ENCODE measurements around the gene KRTAP16-1.

DNA sequence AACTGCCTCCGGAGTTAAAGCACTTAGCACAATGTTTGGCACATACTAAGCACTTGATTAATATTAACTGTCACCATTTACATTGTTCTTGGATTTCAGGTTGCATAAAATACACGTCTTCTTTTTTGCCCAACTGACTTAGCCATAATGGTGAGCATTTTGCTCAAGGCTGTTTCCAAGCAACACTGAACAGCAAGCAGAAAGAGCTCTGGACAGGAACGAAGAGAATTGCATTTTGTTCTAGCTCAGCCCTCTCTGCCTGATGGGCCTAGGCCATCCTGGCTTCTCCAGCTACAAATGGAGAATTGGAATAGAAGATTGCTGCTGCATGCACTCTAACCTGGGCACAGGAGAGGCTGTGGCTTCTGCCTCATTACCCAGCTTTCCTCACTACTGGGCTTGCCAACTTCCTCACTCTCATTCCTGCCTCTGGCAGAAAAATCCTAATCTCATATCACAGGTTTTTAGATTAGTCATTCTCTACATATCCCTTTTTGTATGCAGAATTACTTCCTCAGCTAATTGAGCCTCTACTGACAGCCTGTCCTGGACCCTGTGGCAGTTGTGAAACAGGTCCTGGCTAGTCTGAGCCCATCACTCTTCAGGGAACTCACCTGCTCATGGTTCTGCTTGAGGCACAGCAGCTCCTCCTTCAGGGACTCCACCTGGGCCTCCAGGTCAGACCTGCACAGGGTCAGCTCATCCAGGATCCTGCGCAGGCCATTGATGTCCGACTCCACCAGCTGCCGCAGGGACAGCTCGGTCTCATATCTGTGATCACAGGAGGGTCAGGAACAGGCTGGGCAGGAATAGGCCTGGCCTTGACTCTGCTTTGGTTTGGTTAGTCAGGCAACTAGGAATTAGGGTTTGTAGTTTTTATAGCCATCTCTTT, 39.0 kb upstream of the KRTAP16-1 start:
- TF ChIP-seq, protein P1, sequence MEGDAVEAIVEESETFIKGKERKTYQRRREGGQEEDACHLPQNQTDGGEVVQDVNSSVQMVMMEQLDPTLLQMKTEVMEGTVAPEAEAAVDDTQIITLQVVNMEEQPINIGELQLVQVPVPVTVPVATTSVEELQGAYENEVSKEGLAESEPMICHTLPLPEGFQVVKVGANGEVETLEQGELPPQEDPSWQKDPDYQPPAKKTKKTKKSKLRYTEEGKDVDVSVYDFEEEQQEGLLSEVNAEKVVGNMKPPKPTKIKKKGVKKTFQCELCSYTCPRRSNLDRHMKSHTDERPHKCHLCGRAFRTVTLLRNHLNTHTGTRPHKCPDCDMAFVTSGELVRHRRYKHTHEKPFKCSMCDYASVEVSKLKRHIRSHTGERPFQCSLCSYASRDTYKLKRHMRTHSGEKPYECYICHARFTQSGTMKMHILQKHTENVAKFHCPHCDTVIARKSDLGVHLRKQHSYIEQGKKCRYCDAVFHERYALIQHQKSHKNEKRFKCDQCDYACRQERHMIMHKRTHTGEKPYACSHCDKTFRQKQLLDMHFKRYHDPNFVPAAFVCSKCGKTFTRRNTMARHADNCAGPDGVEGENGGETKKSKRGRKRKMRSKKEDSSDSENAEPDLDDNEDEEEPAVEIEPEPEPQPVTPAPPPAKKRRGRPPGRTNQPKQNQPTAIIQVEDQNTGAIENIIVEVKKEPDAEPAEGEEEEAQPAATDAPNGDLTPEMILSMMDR (conservative IDR thresholded peaks at IDR 0.05 in 1 of 2, IDR thresholded peaks at IDR 0.05 in 1 of 2; ENCODE audit: extremely low read depth in 1 of 2, insufficient read depth in 1 of 2, low read depth in 1 of 2, low read length in 2 of 2) = peak in 1 of 2 donors; percentile 7
- TF ChIP-seq EZH2 (IDR thresholded peaks at IDR 0.05; ENCODE audit: borderline replicate concordance, low read length) = no peak
